Gastroesophageal sphincter (tissue), 3 donors: Measurements from ENCODE around the gene CHST11.

Source experiments
- CTCF ChIP-seq, 4 experiments: fragments of 200-600 bp in 2 of 4; fragments of 450-650 bp in 2 of 4; sonication (generic) in 1 of 4; IDR thresholded peaks; one replicate each; pipeline ENCODE4 v1.5.1; 2017 to 2019; ENCODE audit warnings: antibody characterized with exemption in 4 of 4, mild to moderate bottlenecking in 2 of 4, moderate library complexity in 2 of 4
- POLR2A ChIP-seq, 2 donors: fragments of 450-650 bp; IDR thresholded peaks; one replicate each; pipeline ENCODE4 v1.6.1; 2017; ENCODE audit warnings: antibody characterized with exemption in 2 of 2, mild to moderate bottlenecking in 2 of 2, moderate library complexity in 1 of 2
- POLR2AphosphoS5 ChIP-seq: sonication (generic); formaldehyde crosslinking; IDR thresholded peaks from one replicate; pipeline ENCODE4 v1.6.1; 2017; ENCODE audit warnings: antibody characterized with exemption

GRCh38 chr12:104734541-104735095 is 277.9 kb downstream of the CHST11 start:
- TF ChIP-seq POLR2A (IDR thresholded peaks at IDR 0.05) = no peak
- TF ChIP-seq CTCF (IDR thresholded peaks at IDR 0.05) = no peak
- TF ChIP-seq POLR2AphosphoS5 = no peak
